ENCODE results near the gene DHX34.
A peak's percentile ranks its signal among the peaks of the same experiment; 100 is the strongest.

Gene DHX34

DNA sequence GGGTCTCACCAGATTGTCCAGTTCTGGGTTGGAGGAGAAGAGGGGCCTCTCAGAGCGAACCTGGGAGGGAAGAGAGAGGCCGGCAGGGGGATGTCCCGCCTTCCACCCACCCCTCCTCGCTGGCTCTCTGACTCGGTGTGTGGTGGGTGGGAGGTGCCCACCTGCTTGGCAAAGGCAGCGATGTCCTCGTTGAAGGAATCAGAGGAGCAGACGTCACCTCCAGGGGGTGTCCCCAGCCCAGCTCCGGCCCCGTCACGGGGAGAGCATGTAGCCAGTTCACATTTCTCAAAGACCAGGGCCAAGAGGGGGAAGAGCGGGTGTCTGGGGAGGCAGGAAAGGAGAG is 67.5 kb downstream of the DHX34 start:
- Mint-ChIP-seq H3K4me1 (peaks cover 30% of the 10 kb centered on the region), H3K27ac (no peak overlapping the region), H3K4me3 (peak overlapping the region; percentile 43 to 92 (median 70)), H3K36me3 (ENCODE audit: low read depth) (peaks cover 21% of the 10 kb centered on the region), H3K27me3 (ENCODE audit: low read depth) (peaks cover 55% of the 10 kb centered on the region), H3K9me3 (no peaks in the 10 kb centered on the region)
- TF ChIP-seq, protein P1, sequence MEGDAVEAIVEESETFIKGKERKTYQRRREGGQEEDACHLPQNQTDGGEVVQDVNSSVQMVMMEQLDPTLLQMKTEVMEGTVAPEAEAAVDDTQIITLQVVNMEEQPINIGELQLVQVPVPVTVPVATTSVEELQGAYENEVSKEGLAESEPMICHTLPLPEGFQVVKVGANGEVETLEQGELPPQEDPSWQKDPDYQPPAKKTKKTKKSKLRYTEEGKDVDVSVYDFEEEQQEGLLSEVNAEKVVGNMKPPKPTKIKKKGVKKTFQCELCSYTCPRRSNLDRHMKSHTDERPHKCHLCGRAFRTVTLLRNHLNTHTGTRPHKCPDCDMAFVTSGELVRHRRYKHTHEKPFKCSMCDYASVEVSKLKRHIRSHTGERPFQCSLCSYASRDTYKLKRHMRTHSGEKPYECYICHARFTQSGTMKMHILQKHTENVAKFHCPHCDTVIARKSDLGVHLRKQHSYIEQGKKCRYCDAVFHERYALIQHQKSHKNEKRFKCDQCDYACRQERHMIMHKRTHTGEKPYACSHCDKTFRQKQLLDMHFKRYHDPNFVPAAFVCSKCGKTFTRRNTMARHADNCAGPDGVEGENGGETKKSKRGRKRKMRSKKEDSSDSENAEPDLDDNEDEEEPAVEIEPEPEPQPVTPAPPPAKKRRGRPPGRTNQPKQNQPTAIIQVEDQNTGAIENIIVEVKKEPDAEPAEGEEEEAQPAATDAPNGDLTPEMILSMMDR (IDR thresholded peaks at IDR 0.05; ENCODE audit: unreplicated experiment in 3 of 3) = no peak

DNA sequence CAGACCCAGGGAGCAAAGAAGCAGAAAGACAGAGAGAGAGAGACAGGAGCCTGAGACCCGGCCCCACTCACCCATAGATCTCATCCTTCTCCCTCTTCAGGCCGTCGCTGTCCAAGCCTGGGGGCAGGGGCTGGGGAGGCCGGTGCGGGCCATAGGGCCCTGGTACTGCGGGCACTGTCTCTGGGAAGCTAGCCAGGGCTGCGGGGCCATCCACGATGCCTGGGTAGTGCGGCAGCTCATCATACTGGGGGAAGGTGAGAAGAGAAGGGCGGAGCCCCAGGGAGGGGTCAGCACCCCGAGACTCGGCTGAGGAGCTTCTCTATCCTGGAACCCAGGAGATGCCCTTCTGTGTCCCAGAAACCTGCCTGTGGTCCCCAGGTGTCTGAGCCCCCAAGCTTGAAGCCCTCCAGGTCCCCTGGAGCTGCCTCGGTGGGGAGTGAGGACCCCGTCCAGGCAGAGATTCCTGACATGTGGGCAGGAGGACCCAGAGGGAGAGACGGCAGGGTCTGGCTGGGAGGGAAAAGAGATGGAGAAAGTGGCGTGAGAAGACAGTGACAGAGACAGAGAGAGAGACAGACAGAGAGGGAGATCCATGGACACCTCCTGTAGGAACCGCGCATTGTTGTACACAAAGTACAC is 68.1 kb downstream of the DHX34 start:
- Mint-ChIP-seq H3K27ac (peak overlapping the region; percentile 8 to 58 (median 58)), H3K9me3 (no peaks in the 10 kb centered on the region), H3K4me1 (peaks cover 36% of the 10 kb centered on the region), H3K4me3 (peak overlapping the region; percentile 84 to 92 (median 85)), H3K36me3 (ENCODE audit: low read depth) (peaks cover 21% of the 10 kb centered on the region), H3K27me3 (ENCODE audit: low read depth) (peaks cover 59% of the 10 kb centered on the region)
- TF ChIP-seq, protein P1 (IDR thresholded peaks at IDR 0.05; ENCODE audit: unreplicated experiment in 3 of 3) = no peak

- TF ChIP-seq, protein P1 (IDR thresholded peaks at IDR 0.05; ENCODE audit: unreplicated experiment in 3 of 3) = no peak
- Mint-ChIP-seq H3K9me3 (no peaks in the 10 kb centered on the region), H3K27me3 (ENCODE audit: low read depth) (peaks cover 67% of the 10 kb centered on the region), H3K27ac (peak overlapping the region; percentile 8 to 58 (median 58)), H3K4me3 (peak overlapping the region; percentile 84 to 92 (median 85)), H3K36me3 (ENCODE audit: low read depth) (peaks cover 21% of the 10 kb centered on the region), H3K4me1 (peaks cover 44% of the 10 kb centered on the region)
These were observed 68.9 kb downstream of the DHX34 start for GRCh38 chr19:47417746-47418691.

- Mint-ChIP-seq H3K4me3 (peak overlapping the region; percentile 84 to 92 (median 85)), H3K4me1 (peaks cover 49% of the 10 kb centered on the region), H3K27me3 (ENCODE audit: low read depth) (peaks cover 73% of the 10 kb centered on the region)
These were observed 69.5 kb downstream of the DHX34 start for GRCh38 chr19:47418692-47419029.

DNA sequence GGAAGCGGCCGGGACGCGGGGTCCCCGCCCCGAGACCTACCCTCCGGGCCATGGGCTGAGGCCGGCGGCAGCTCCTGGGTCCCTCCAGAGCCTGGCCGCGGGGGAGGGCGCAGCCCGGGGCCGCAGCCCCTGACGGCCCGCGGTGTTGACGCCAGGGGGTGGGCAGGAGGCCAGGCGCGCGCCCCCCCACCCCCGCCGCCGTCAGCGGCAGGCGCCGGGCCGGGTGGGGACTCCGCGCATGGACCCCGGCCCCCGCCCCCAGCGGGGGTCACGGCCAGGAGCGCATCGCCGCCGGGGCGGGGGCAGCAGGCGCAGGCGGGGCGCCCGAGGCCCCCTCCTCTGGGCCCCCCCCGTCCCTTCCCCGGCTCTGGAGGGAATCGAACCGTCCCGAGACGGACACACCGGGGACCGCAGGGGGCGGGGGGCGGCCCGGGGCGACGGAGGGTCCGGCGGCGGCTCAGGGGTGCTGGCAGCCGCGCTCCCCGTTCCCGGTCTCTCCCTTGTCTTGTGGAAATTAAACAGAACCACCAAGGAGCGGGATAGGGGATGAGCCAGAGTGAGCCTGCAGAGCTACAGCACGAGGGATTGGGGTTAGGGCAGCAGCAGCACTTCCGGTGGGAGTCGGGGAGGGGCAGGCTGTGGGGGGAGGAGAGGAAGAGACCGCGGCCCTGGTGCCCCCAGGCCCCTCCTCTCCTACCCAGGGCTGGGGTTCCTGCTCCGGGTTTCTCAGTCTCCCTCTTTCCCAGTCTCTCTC is 70.1 kb downstream of the DHX34 start, which contains the start of gene MEIS3:
TSS of gene MEIS3 (minus strand) at position 498 of the 754 bp plus-strand sequence. CDS start at position 52, 446 bp downstream.
- H3K27ac Mint-ChIP-seq = peak within 1 kb of the TSS; percentile 92 to 95 (median 94)
- H3K9me3 Mint-ChIP-seq = no peaks in the 10 kb centered on the region
- peaks cover 75% of the 10 kb centered on the region for H3K27me3 Mint-ChIP-seq (ENCODE audit: low read depth)
- peaks cover 12% of the 10 kb centered on the region for H3K36me3 Mint-ChIP-seq (ENCODE audit: low read depth)
- TF ChIP-seq, protein P1 (IDR thresholded peaks at IDR 0.05; ENCODE audit: unreplicated experiment in 3 of 3) = no peak
- peak within 1 kb of the TSS; percentile 84 to 92 (median 85) for H3K4me3 Mint-ChIP-seq
- peaks cover 49% of the 10 kb centered on the region for H3K4me1 Mint-ChIP-seq

More at GRCh38 chr19:47418692-47419029, 69.5 kb downstream of the DHX34 start:
- TF ChIP-seq, protein P1 (IDR thresholded peaks at IDR 0.05; ENCODE audit: unreplicated experiment in 3 of 3) = no peak
- Mint-ChIP-seq H3K27ac (peak overlapping the region in 1 of 3 experiments; percentile 58), H3K9me3 (no peaks in the 10 kb centered on the region), H3K36me3 (ENCODE audit: low read depth) (peaks cover 16% of the 10 kb centered on the region)

Data from nephron (organoid).